Liver (tissue), 3 donors: ENCODE data around the gene ECT2.

ENCODE experiments used
- TAF1 ChIP-seq: conservative IDR thresholded peaks from 2 replicates; pipeline ENCODE4 v1.6.1; 2016; ENCODE audit warnings: antibody characterized with exemption, mild to moderate bottlenecking
- TF ChIP-seq, protein P1 (sequence below): fragments of 150-350 bp; IDR thresholded peaks from 2 replicates; pipeline ENCODE4 v1.5.1; 2017; ENCODE audit warnings: improper control_type of control experiment, low read depth, low read length; ENCODE audit not compliant: missing input control
- donor health status: healthy.
- donor health status: healthy.

DNA sequence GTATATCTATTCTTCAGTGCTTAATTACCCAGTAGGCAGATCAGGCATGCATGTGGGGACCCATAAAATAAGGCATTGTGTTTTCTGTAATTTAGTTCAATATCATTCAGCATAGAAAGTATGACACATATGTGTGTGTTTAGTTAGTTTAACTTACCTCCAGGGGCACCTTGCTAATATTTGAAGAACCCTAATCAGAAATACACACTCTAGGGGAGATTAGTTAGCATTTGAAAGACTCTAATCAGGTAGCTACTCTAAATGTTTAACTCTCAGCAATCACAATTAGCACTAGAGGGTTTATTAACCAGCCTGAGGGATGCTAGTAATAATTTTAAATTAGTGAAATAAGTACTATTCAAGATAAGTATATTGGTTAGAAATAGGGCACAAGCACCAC lies 104.5 kb downstream of the ECT2 start:
- TF ChIP-seq, protein P1, sequence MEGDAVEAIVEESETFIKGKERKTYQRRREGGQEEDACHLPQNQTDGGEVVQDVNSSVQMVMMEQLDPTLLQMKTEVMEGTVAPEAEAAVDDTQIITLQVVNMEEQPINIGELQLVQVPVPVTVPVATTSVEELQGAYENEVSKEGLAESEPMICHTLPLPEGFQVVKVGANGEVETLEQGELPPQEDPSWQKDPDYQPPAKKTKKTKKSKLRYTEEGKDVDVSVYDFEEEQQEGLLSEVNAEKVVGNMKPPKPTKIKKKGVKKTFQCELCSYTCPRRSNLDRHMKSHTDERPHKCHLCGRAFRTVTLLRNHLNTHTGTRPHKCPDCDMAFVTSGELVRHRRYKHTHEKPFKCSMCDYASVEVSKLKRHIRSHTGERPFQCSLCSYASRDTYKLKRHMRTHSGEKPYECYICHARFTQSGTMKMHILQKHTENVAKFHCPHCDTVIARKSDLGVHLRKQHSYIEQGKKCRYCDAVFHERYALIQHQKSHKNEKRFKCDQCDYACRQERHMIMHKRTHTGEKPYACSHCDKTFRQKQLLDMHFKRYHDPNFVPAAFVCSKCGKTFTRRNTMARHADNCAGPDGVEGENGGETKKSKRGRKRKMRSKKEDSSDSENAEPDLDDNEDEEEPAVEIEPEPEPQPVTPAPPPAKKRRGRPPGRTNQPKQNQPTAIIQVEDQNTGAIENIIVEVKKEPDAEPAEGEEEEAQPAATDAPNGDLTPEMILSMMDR, result no peak
- TF ChIP-seq TAF1, result no peak
